SK-MEL-5 (cell line): ENCODE results near the gene DCST2. TPM values are rescaled to one million over a fixed set of nuclear protein-coding genes. Genes with fewer than 3 reads are reported as not detected.

Experiments used
- small RNA-seq, 2 experiments: library from RNA; depleted of rRNA; stranded (forward); fragments of <200 nt; gene quantifications; one replicate each; pipeline ENCODE3, GENCODE V24; 2014
- total RNA-seq: library from RNA; depleted of rRNA; stranded (reverse); fragments of >200 nt; shearing (Covaris generic); gene quantifications from 2 replicates; pipeline ENCODE4 v1.2.3, GENCODE V29; 2014; rRNA removed

DCST2 gene
- total RNA-seq, 1 experiment from 2014 or later = 0.18 TPM

Small RNA genes within 50 kb of the gene (small RNA-seq; reads per million reads assigned to genes)
- gene MIR4258 = 0 reads per million in 2 experiments

Other genes with a start within 250 kb of the DCST2 start
- gene KCNN3, start 163.5 kb downstream of the DCST2 start, total RNA-seq = 0.03 TPM in 1 of 2 replicates, not detected in the other
- gene PMVK, start 97.1 kb downstream of the DCST2 start, total RNA-seq = 10.4 and 19.0 TPM in 2 replicates
- 78.2 and 81.4 TPM in 2 replicates for gene PBXIP1, start 77.7 kb downstream of the DCST2 start, total RNA-seq
- gene PYGO2, start 72.0 kb downstream of the DCST2 start, total RNA-seq = 26.9 and 30.2 TPM in 2 replicates
- gene SHC1, start 63.0 kb downstream of the DCST2 start, total RNA-seq = 102 and 107 TPM in 2 replicates
- 122 and 157 TPM in 2 replicates for gene CKS1B, start 59.1 kb downstream of the DCST2 start, total RNA-seq
- gene FLAD1, start 50.4 kb downstream of the DCST2 start, total RNA-seq = 53.5 and 58.2 TPM in 2 replicates
- gene LENEP, start 40.2 kb downstream of the DCST2 start, total RNA-seq = 0.48 and 1.2 TPM in 2 replicates
- 25.1 and 29.1 TPM in 2 replicates for gene ZBTB7B, start 31.0 kb downstream of the DCST2 start, total RNA-seq
- gene DCST1, start within 50 bp of the DCST2 start, total RNA-seq = not detected in 2 replicates
- gene ADAM15, start 17.5 kb upstream of the DCST2 start, total RNA-seq = 62.0 and 67.1 TPM in 2 replicates
- 12.7 and 13.9 TPM in 2 replicates for gene EFNA4, start 30.0 kb upstream of the DCST2 start, total RNA-seq
- 6.6 and 8.2 TPM in 2 replicates for gene EFNA3, start 45.1 kb upstream of the DCST2 start, total RNA-seq
- gene EFNA1, start 94.1 kb upstream of the DCST2 start, total RNA-seq = 25.3 and 25.7 TPM in 2 replicates
- gene SLC50A1, start 102.1 kb upstream of the DCST2 start, total RNA-seq = 57.4 and 61.6 TPM in 2 replicates
- 28.5 and 36.9 TPM in 2 replicates for gene DPM3, start 106.8 kb upstream of the DCST2 start, total RNA-seq
- 326 and 369 TPM in 2 replicates for gene KRTCAP2, start 139.5 kb upstream of the DCST2 start, total RNA-seq
- 0.85 and 1.3 TPM in 2 replicates for gene TRIM46, start 140.1 kb upstream of the DCST2 start, total RNA-seq
- 11.4 and 12.1 TPM in 2 replicates for gene THBS3, start 174.1 kb upstream of the DCST2 start, total RNA-seq
- 128 and 140 TPM in 2 replicates for gene MTX1, start 174.9 kb upstream of the DCST2 start, total RNA-seq
- 6.3 and 7.9 TPM in 2 replicates for gene ENTREP3, start 221.7 kb upstream of the DCST2 start, total RNA-seq
- gene SCAMP3, start 228.6 kb upstream of the DCST2 start, total RNA-seq = 336 and 344 TPM in 2 replicates
- gene CLK2, start 239.7 kb upstream of the DCST2 start, total RNA-seq = 16.4 and 28.1 TPM in 2 replicates
- 2.9 and 3.3 TPM in 2 replicates for gene HCN3, start 243.7 kb upstream of the DCST2 start, total RNA-seq